ENCODE results near the gene NOTCH1.

DNA sequence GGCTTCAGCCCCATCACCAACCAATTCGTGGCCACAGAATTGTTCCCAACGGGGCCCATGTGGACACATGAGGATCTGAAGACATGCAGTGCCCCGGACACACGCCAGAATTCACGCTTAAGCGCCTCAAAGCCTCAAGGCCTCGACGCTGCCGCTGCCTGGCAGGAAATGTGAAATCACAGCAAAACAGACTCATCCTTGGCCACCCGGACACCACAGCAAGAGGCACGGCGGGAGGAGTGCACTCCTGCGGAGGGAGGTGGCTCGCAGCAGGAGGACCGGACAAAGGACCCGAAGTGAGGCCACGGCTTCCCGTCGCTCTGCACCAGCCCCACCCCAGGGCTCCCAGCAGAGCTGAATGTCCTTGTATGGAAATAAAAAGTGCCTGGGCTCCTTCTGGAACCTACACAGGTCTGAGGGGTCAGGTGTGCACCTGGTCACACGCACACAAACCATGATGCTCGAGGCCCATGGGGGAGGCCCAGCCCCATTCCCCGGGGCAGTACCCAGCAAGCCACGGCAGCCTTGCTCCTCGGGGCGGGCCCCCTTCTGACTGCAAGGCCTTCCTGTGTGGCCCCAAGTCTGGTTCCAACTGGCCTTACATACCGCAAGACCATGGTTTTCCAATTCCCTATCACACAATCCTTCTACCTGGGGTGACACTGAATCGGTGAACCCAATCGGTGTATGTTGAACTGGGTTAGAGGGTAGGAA is 73.1 kb downstream of the NOTCH1 start:
- TF ChIP-seq, protein P1, sequence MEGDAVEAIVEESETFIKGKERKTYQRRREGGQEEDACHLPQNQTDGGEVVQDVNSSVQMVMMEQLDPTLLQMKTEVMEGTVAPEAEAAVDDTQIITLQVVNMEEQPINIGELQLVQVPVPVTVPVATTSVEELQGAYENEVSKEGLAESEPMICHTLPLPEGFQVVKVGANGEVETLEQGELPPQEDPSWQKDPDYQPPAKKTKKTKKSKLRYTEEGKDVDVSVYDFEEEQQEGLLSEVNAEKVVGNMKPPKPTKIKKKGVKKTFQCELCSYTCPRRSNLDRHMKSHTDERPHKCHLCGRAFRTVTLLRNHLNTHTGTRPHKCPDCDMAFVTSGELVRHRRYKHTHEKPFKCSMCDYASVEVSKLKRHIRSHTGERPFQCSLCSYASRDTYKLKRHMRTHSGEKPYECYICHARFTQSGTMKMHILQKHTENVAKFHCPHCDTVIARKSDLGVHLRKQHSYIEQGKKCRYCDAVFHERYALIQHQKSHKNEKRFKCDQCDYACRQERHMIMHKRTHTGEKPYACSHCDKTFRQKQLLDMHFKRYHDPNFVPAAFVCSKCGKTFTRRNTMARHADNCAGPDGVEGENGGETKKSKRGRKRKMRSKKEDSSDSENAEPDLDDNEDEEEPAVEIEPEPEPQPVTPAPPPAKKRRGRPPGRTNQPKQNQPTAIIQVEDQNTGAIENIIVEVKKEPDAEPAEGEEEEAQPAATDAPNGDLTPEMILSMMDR (IDR thresholded peaks at IDR 0.05): no peak
- no peak for TF ChIP-seq POLR2A (IDR thresholded peaks at IDR 0.05)
